Neural progenitor cell (in vitro differentiated cells): ENCODE results near the gene ARVCF. TPM values are rescaled to one million over a fixed set of nuclear protein-coding genes. Genes with fewer than 3 reads are reported as not detected.

Experiments used
- DNase-seq: peaks from one replicate; pipeline ENCODE4 v3.0.0-alpha.2; 2016; ENCODE audit warnings: low spot score
- H2AFZ ChIP-seq: fragments of 200-600 bp; sonication (generic); replicated peaks from 2 replicates; pipeline ENCODE4 v1.6.1; 2016; ENCODE audit warnings: antibody characterized with exemption
- H3F3A ChIP-seq: fragments of 200-600 bp; sonication (generic); 2 replicates; pipeline ENCODE4 v1.6.1; 2016; ENCODE audit warnings: antibody characterized with exemption, low read depth
- H3K27ac ChIP-seq: fragments of 200-600 bp; sonication (generic); 2 replicates; pipeline ENCODE4 v1.5.1; 2016; ENCODE audit warnings: mild to moderate bottlenecking
- H3K27me3 ChIP-seq: fragments of 200-600 bp; sonication (generic); 2 replicates; pipeline ENCODE4 v1.6.1; 2016; ENCODE audit warnings: mild to moderate bottlenecking, moderate library complexity
- H3K36me3 ChIP-seq: fragments of 200-600 bp; sonication (generic); 2 replicates; pipeline ENCODE4 v1.5.1; 2016
- H3K4me1 ChIP-seq: fragments of 200-600 bp; sonication (generic); 2 replicates; pipeline ENCODE4 v1.6.1; 2016; ENCODE audit warnings: mixed run types
- H3K4me2 ChIP-seq: fragments of 200-600 bp; sonication (generic); 2 replicates; pipeline ENCODE4 v1.6.1; 2016
- H3K4me3 ChIP-seq: fragments of 200-600 bp; sonication (generic); 2 replicates; pipeline ENCODE4 v1.5.1; 2016
- H3K79me2 ChIP-seq: fragments of 200-600 bp; sonication (generic); 2 replicates; pipeline ENCODE4 v1.6.1; 2016; ENCODE audit warnings: low read depth
- H3K9ac ChIP-seq: fragments of 200-600 bp; sonication (generic); 2 replicates; pipeline ENCODE4 v1.6.1; 2016
- H3K9me3 ChIP-seq: fragments of 200-600 bp; sonication (generic); 2 replicates; pipeline ENCODE4 v1.5.1; 2016; ENCODE audit warnings: low read depth
- H4K20me1 ChIP-seq: fragments of 200-600 bp; sonication (generic); 2 replicates; pipeline ENCODE4 v1.6.1; 2016; ENCODE audit warnings: low read depth
- H3K27ac Mint-ChIP-seq: 3 replicates; pipeline ENCODE4 v1.8.0; 2021; ENCODE audit warnings: mixed read lengths
- H3K27me3 Mint-ChIP-seq: 2 replicates; pipeline ENCODE4 v1.8.0; 2022; ENCODE audit warnings: low read depth, mild to moderate bottlenecking, inconsistent platforms, moderate library complexity, mixed read lengths; ENCODE audit not compliant: insufficient read depth
- H3K36me3 Mint-ChIP-seq: 3 replicates; pipeline ENCODE4 v1.8.0; 2021; ENCODE audit warnings: mixed read lengths
- H3K4me1 Mint-ChIP-seq: 3 replicates; pipeline ENCODE4 v1.8.0; 2021; ENCODE audit warnings: mixed read lengths
- H3K4me3 Mint-ChIP-seq: 3 replicates; pipeline ENCODE4 v1.8.0; 2021; ENCODE audit warnings: mild to moderate bottlenecking, moderate library complexity, mixed read lengths
- H3K9me3 Mint-ChIP-seq: 3 replicates; pipeline ENCODE4 v1.8.0; 2020; ENCODE audit warnings: mixed read lengths
- EZH2 ChIP-seq: fragments of 200-600 bp; sonication (generic); IDR thresholded peaks from 2 replicates; pipeline ENCODE4 v1.6.1; 2017; ENCODE audit warnings: antibody characterized with exemption, mild to moderate bottlenecking, moderate library complexity
- EZH2phosphoT487 ChIP-seq: fragments of 200-600 bp; sonication (generic); IDR thresholded peaks from 2 replicates; pipeline ENCODE4 v1.6.1; 2017; ENCODE audit warnings: antibody characterized with exemption
- total RNA-seq: library from RNA; depleted of rRNA; stranded (reverse); fragments of >200 nt; gene quantifications from 2 replicates; pipeline ENCODE4 v1.2.3, GENCODE V29; 2015; ENCODE audit warnings: low replicate concordance
- TF ChIP-seq, protein P1 (sequence below): fragments of 200-600 bp; sonication (generic); IDR thresholded peaks from 2 replicates; pipeline ENCODE4 v1.5.1; 2017; ENCODE audit warnings: antibody characterized with exemption, mild to moderate bottlenecking

ARVCF gene
- total RNA-seq, 1 donor from 2014 or later, result 35.4 TPM

DNA sequence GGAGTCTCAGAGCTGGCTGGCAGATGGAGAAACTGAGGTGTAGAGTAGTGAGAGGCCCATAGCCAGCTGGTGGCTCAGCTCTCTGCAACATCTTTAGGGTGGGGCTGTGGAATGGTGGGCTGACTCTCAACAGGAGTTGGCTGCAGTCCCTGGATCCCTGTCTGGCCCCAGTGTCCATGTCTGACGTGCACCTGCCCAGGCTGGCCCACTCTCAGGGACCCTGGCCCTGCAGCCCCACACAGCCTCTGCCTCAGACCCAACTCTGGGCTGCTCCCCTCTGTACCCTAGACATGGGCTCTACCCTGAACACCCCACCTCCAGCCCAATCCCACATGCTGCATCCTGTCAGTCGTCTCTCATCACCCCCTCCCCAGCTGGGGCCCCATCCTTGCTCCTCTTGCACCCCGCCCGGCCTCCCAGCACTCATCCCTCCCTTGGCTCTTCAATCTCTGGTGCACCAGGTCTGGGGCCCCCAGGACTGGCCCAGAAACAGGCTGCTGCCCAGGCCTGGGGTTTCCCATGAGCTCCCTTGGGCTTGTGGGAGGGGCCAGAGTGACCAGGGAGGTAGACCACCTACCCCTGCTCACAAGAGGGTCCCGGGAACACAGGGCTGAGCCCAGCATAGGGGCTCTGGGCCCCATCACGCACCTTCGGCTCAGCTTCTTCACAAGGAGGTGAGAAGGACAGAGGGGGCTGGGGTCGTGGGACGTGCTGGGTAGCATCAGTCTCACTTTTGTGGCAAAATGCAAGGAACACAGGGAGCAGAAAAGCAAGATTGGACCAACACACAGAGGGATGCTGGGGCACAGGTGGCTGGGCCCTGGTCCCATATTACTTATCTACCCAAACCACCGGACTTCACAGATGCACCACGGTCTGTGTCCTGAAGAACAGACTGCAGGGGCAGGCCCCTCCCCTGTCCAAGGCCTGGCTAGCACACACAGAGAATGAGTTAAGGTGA, 31.5 kb downstream of the ARVCF start:
- no peak overlapping the region for H3K9ac ChIP-seq
- H3K4me3 ChIP-seq, result peak overlapping the region; percentile 92
- H3K4me1 ChIP-seq, result peaks cover 10% of the 10 kb centered on the region
- peaks cover 10% of the 10 kb centered on the region for H3F3A ChIP-seq
- H3K36me3 ChIP-seq, result no peaks in the 10 kb centered on the region
- H3K27me3 Mint-ChIP-seq, result no peaks in the 10 kb centered on the region
- no peak for DNase-seq
- H3K27me3 ChIP-seq, result no peaks in the 10 kb centered on the region
- peaks cover 33% of the 10 kb centered on the region for H3K79me2 ChIP-seq
- no peak overlapping the region for H3K27ac Mint-ChIP-seq
- no peaks in the 10 kb centered on the region for H3K9me3 Mint-ChIP-seq
- peak overlapping the region; percentile 96 for H3K4me2 ChIP-seq
- H4K20me1 ChIP-seq, result peaks cover 50% of the 10 kb centered on the region
- H3K4me3 Mint-ChIP-seq, result peak overlapping the region; percentile 90
- TF ChIP-seq, protein P1, sequence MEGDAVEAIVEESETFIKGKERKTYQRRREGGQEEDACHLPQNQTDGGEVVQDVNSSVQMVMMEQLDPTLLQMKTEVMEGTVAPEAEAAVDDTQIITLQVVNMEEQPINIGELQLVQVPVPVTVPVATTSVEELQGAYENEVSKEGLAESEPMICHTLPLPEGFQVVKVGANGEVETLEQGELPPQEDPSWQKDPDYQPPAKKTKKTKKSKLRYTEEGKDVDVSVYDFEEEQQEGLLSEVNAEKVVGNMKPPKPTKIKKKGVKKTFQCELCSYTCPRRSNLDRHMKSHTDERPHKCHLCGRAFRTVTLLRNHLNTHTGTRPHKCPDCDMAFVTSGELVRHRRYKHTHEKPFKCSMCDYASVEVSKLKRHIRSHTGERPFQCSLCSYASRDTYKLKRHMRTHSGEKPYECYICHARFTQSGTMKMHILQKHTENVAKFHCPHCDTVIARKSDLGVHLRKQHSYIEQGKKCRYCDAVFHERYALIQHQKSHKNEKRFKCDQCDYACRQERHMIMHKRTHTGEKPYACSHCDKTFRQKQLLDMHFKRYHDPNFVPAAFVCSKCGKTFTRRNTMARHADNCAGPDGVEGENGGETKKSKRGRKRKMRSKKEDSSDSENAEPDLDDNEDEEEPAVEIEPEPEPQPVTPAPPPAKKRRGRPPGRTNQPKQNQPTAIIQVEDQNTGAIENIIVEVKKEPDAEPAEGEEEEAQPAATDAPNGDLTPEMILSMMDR, result no peak
- TF ChIP-seq EZH2phosphoT487, result no peak
- no peak for TF ChIP-seq EZH2
- no peak overlapping the region for H2AFZ ChIP-seq
- H3K4me1 Mint-ChIP-seq, result peaks cover 24% of the 10 kb centered on the region
- no peaks in the 10 kb centered on the region for H3K9me3 ChIP-seq
- peaks cover 8% of the 10 kb centered on the region for H3K36me3 Mint-ChIP-seq
- no peak overlapping the region for H3K27ac ChIP-seq

DNA sequence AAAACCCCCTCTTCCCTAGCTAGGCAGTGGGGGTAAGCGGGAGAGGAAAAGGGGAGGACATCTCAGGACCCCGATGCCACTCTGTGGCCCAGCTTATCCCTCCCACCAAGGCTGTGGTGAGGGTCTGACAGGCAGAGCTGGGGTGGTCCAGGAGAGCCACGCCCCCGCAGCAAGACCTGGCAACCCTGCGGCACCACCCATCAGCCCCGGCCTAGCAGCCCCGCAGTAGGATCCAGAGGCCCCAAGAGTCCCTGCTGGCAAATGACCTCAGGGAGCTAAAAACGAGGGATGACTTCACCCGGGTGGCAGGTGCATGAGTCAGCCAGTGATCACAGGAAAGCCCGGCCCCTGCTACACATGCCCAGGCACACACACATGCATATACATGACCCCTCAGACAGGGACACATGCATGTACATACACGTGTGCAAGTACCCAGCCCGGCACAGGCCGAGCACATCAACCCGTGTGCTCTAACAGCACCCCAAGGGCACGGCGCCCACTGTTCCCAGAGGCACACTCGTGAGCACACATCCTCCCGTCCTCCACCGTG, 32.3 kb downstream of the ARVCF start:
- H3K27ac Mint-ChIP-seq, result no peak overlapping the region
- no peaks in the 10 kb centered on the region for H3K27me3 ChIP-seq
- H3K9me3 Mint-ChIP-seq, result no peaks in the 10 kb centered on the region
- peaks cover 9% of the 10 kb centered on the region for H3K36me3 Mint-ChIP-seq
- H3K4me3 ChIP-seq, result no peak overlapping the region
- no peak overlapping the region for H2AFZ ChIP-seq
- no peaks in the 10 kb centered on the region for H3K36me3 ChIP-seq
- H3K9ac ChIP-seq, result no peak overlapping the region
- peaks cover 50% of the 10 kb centered on the region for H4K20me1 ChIP-seq
- H3K27me3 Mint-ChIP-seq, result no peaks in the 10 kb centered on the region
- H3K4me2 ChIP-seq, result no peak overlapping the region
- H3K4me3 Mint-ChIP-seq, result peak overlapping the region; percentile 70
- peaks cover 24% of the 10 kb centered on the region for H3K4me1 Mint-ChIP-seq
- TF ChIP-seq, protein P1, result no peak
- TF ChIP-seq EZH2phosphoT487, result no peak
- no peak for TF ChIP-seq EZH2
- H3K4me1 ChIP-seq, result peaks cover 10% of the 10 kb centered on the region
- peaks cover 10% of the 10 kb centered on the region for H3F3A ChIP-seq
- H3K27ac ChIP-seq, result no peak overlapping the region
- no peak for DNase-seq
- no peaks in the 10 kb centered on the region for H3K9me3 ChIP-seq
- peaks cover 33% of the 10 kb centered on the region for H3K79me2 ChIP-seq

DNA sequence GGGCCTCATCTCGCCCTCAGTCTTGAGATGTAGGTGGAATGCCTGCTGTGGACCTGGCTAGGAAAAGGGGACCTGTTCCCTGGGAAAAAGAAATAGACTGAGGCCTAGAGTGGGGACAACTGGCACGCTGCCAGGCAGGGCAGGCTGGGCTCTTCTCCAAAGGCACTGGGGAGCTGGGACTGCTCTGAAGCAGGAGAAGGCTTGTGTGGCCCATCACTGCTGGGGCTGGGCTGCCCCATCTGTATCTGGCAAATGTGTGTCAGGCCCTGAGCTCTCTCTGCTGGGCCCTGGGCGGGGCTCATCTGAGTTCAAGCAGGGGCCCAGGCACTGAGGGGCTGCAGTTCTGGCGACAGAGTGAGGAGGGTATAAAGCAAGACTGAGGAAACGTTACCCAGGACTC, 32.9 kb downstream of the ARVCF start:
- no peak overlapping the region for H3K9ac ChIP-seq
- peaks cover 9% of the 10 kb centered on the region for H3K36me3 Mint-ChIP-seq
- no peak overlapping the region for H3K27ac Mint-ChIP-seq
- DNase-seq, result no peak
- H3K9me3 ChIP-seq, result no peaks in the 10 kb centered on the region
- H3K4me3 Mint-ChIP-seq, result no peak overlapping the region
- TF ChIP-seq, protein P1, result no peak
- TF ChIP-seq EZH2phosphoT487, result no peak
- TF ChIP-seq EZH2, result no peak
- H3K27me3 ChIP-seq, result no peaks in the 10 kb centered on the region
- peaks cover 2% of the 10 kb centered on the region for H3K27me3 Mint-ChIP-seq
- no peak overlapping the region for H3K4me2 ChIP-seq
- no peaks in the 10 kb centered on the region for H3K9me3 Mint-ChIP-seq
- H3K4me3 ChIP-seq, result no peak overlapping the region
- peaks cover 50% of the 10 kb centered on the region for H4K20me1 ChIP-seq
- H3K4me1 Mint-ChIP-seq, result peaks cover 24% of the 10 kb centered on the region
- H2AFZ ChIP-seq, result no peak overlapping the region
- peaks cover 33% of the 10 kb centered on the region for H3K79me2 ChIP-seq
- H3K36me3 ChIP-seq, result no peaks in the 10 kb centered on the region
- H3K27ac ChIP-seq, result no peak overlapping the region
- H3F3A ChIP-seq, result peaks cover 10% of the 10 kb centered on the region
- peaks cover 10% of the 10 kb centered on the region for H3K4me1 ChIP-seq
